HEK293 (cell line): Measurements from ENCODE around the gene PKIG.

Source experiments
- REPIN1 ChIP-seq: fragments of 450-650 bp; formaldehyde crosslinking; IDR thresholded peaks from 2 replicates; pipeline ENCODE4 v1.5.1; 2017; ENCODE audit warnings: missing biosample characterization, missing genetic modification characterization, low read depth
- ZNF114 ChIP-seq: fragments of 450-650 bp; formaldehyde crosslinking; IDR thresholded peaks from 2 replicates; pipeline ENCODE4 v1.5.0; 2017; ENCODE audit warnings: missing biosample characterization, missing genetic modification characterization
- ZNF19 ChIP-seq: fragments of 450-650 bp; formaldehyde crosslinking; IDR thresholded peaks from 2 replicates; pipeline ENCODE4; 2016; ENCODE audit warnings: missing biosample characterization, missing genetic modification characterization, low read depth
- ZNF548 ChIP-seq: fragments of 450-650 bp; formaldehyde crosslinking; IDR thresholded peaks from 2 replicates; pipeline ENCODE4 v1.5.1; 2016; ENCODE audit warnings: missing biosample characterization, missing genetic modification characterization
- TF ChIP-seq, protein P1 (sequence below): fragments of 450-650 bp; formaldehyde crosslinking; IDR thresholded peaks from 2 replicates; pipeline ENCODE4 v1.5.1; 2016; ENCODE audit warnings: missing biosample characterization, missing genetic modification characterization
- TF ChIP-seq, protein P2 (sequence below): fragments of 450-650 bp; formaldehyde crosslinking; IDR thresholded peaks from 2 replicates; pipeline ENCODE4 v1.5.1; 2016; ENCODE audit warnings: missing biosample characterization, missing genetic modification characterization
- TF ChIP-seq, protein P3 (sequence below): sonication (generic); formaldehyde crosslinking; IDR thresholded peaks from 2 replicates; pipeline ENCODE4 v1.8.1; 2022; ENCODE audit warnings: mild to moderate bottlenecking, moderate library complexity, missing genetic modification reagents
- TF ChIP-seq, protein P4 (sequence below): fragments of 450-650 bp; formaldehyde crosslinking; IDR thresholded peaks from 2 replicates; pipeline ENCODE4 v1.5.1; 2016; ENCODE audit warnings: missing biosample characterization, missing genetic modification characterization, low read depth

DNA sequence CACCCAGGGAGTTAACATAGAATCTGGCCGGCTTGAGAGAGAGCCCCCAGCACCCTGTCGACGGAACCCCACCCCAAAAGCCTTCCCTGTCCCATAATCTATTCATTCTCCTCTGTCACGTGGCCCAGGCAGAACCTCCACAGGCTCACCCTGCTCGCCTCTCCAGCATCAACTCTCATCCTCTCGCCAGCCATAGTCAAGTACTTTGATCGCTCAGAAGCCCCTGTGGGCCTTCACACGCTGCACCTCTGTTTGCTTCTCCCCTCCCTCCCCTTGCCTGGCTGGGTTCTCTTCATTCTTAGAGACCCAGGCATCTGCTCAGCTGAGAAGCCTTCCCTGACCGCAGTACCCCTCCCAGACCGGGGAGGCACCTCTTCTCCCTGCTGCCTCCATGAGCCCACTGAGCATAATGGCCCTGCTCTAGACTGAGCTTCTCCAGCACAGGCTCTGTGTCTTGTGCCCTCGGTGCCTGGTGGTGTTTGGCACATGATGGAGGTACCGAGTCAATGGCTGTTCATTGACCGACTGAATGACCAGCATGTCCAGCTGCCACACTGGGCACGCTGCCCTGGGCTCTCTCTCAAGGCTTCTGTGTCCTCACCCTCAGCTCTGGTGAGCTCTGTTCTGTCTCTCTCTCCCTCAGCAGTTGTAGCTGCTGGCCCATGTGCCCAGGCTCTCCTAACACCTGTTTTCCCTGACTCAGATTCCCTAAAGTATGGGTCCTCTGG lies 33.7 kb downstream of the PKIG start:
- TF ChIP-seq, protein P1, sequence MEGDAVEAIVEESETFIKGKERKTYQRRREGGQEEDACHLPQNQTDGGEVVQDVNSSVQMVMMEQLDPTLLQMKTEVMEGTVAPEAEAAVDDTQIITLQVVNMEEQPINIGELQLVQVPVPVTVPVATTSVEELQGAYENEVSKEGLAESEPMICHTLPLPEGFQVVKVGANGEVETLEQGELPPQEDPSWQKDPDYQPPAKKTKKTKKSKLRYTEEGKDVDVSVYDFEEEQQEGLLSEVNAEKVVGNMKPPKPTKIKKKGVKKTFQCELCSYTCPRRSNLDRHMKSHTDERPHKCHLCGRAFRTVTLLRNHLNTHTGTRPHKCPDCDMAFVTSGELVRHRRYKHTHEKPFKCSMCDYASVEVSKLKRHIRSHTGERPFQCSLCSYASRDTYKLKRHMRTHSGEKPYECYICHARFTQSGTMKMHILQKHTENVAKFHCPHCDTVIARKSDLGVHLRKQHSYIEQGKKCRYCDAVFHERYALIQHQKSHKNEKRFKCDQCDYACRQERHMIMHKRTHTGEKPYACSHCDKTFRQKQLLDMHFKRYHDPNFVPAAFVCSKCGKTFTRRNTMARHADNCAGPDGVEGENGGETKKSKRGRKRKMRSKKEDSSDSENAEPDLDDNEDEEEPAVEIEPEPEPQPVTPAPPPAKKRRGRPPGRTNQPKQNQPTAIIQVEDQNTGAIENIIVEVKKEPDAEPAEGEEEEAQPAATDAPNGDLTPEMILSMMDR = no peak
- no peak for TF ChIP-seq ZNF114 (tag by site-specific recombination)
- TF ChIP-seq REPIN1 (tag by site-specific recombination) = no peak
- TF ChIP-seq ZNF548 = no peak
- TF ChIP-seq, protein P2, sequence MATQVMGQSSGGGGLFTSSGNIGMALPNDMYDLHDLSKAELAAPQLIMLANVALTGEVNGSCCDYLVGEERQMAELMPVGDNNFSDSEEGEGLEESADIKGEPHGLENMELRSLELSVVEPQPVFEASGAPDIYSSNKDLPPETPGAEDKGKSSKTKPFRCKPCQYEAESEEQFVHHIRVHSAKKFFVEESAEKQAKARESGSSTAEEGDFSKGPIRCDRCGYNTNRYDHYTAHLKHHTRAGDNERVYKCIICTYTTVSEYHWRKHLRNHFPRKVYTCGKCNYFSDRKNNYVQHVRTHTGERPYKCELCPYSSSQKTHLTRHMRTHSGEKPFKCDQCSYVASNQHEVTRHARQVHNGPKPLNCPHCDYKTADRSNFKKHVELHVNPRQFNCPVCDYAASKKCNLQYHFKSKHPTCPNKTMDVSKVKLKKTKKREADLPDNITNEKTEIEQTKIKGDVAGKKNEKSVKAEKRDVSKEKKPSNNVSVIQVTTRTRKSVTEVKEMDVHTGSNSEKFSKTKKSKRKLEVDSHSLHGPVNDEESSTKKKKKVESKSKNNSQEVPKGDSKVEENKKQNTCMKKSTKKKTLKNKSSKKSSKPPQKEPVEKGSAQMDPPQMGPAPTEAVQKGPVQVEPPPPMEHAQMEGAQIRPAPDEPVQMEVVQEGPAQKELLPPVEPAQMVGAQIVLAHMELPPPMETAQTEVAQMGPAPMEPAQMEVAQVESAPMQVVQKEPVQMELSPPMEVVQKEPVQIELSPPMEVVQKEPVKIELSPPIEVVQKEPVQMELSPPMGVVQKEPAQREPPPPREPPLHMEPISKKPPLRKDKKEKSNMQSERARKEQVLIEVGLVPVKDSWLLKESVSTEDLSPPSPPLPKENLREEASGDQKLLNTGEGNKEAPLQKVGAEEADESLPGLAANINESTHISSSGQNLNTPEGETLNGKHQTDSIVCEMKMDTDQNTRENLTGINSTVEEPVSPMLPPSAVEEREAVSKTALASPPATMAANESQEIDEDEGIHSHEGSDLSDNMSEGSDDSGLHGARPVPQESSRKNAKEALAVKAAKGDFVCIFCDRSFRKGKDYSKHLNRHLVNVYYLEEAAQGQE = no peak
- TF ChIP-seq, protein P3, sequence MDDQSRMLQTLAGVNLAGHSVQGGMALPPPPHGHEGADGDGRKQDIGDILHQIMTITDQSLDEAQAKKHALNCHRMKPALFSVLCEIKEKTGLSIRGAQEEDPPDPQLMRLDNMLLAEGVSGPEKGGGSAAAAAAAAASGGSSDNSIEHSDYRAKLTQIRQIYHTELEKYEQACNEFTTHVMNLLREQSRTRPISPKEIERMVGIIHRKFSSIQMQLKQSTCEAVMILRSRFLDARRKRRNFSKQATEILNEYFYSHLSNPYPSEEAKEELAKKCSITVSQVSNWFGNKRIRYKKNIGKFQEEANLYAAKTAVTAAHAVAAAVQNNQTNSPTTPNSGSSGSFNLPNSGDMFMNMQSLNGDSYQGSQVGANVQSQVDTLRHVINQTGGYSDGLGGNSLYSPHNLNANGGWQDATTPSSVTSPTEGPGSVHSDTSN (CRISPR knock-in tag) = no peak
- TF ChIP-seq, protein P4, sequence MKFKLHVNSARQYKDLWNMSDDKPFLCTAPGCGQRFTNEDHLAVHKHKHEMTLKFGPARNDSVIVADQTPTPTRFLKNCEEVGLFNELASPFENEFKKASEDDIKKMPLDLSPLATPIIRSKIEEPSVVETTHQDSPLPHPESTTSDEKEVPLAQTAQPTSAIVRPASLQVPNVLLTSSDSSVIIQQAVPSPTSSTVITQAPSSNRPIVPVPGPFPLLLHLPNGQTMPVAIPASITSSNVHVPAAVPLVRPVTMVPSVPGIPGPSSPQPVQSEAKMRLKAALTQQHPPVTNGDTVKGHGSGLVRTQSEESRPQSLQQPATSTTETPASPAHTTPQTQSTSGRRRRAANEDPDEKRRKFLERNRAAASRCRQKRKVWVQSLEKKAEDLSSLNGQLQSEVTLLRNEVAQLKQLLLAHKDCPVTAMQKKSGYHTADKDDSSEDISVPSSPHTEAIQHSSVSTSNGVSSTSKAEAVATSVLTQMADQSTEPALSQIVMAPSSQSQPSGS (tag by site-specific recombination) = no peak
- TF ChIP-seq ZNF19 (tag by site-specific recombination) = no peak
